Measurements from ENCODE around the gene PKMYT1.

Gene PKMYT1

GRCh38 chr16:3017794-3018506 lies 37.7 kb upstream of the PKMYT1 start, which contains the start of gene CLDN6:
TSS of gene CLDN6 (minus strand) at chr16:3018183. CDS start at chr16:3016021, 2,162 bp downstream.
- peak; percentile 23 for DNase-seq

- no peak for DNase-seq
Observed at GRCh38 chr16:3017344-3017743, 37.1 kb upstream of the PKMYT1 start.

- no peak for DNase-seq
Observed at GRCh38 chr16:3015865-3016521, 35.7 kb upstream of the PKMYT1 start.

- DNase-seq = no peak
Observed at GRCh38 chr16:3014971-3015370, 34.7 kb upstream of the PKMYT1 start.

- no peak for DNase-seq
Observed at GRCh38 chr16:3013998-3014690, 33.9 kb upstream of the PKMYT1 start.

DNA sequence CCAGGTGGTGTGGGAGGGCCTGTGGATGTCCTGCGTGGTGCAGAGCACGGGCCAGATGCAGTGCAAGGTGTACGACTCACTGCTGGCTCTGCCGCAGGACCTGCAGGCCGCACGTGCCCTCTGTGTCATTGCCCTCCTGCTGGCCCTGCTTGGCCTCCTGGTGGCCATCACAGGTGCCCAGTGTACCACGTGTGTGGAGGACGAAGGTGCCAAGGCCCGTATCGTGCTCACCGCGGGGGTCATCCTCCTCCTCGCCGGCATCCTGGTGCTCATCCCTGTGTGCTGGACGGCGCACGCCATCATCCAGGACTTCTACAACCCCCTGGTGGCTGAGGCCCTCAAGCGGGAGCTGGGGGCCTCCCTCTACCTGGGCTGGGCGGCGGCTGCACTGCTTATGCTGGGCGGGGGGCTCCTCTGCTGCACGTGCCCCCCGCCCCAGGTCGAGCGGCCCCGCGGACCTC lies 33.3 kb upstream of the PKMYT1 start:
- DNase-seq = no peak

DNA sequence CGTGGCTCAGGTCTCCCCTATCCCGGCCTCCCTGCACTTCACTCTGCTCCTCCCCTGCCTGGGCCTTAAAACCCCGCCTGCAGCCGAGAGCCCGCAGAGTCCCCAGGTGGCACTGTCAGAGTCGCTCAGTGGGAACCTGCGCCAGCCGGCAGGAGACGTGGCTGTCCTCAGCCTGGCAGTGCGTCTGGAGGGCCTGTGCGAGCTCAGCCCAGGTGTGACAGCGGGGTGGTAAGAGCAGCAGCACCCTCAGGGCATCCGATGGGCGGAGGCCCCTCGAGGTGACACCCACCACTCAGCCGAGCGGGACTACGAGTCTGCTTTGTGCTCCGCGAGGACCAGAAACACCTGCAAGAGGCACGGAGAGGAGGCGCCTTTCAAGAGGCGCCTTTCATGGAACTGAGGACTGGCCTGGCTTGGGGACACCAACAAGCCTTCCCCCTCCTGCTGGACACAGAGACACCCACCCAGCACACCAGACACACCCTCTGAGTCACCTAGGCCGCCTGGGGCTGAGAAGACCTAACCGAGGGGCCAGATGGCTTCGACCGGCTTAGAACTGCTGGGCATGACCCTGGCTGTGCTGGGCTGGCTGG lies 32.7 kb upstream of the PKMYT1 start, which contains the start of gene CLDN9:
Gene CLDN9, plus strand, starts transcription at position 96 of the 593 bp plus-strand sequence. Its CDS starts 440 bp downstream, at position 536.
- DNase-seq = peak; percentile 31

GRCh38 chr16:3012246-3012645 lies 32.0 kb upstream of the PKMYT1 start:
- no peak for DNase-seq

DNA sequence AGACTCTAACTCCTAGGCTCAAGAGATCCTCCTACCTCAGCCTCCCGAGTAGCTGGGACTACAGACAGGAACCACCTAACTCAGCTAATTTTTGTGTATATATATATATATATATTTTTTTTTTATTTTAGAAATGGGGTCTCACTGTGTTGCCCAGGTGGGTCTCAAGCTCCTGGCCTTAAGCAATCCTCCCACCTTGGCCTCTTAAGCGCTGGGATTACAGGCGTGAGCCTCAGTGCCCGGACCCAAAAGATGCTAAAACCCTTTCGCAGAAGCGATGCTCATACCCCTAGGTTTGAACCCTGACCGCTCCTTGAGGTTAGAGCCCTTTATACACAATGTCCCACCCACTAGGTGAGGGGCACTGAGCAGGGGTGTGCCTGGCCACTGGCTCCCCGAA lies 30.3 kb upstream of the PKMYT1 start:
- DNase-seq = no peak

GRCh38 chr16:3009568-3010390 lies 29.5 kb upstream of the PKMYT1 start:
- DNase-seq = no peak

DNA sequence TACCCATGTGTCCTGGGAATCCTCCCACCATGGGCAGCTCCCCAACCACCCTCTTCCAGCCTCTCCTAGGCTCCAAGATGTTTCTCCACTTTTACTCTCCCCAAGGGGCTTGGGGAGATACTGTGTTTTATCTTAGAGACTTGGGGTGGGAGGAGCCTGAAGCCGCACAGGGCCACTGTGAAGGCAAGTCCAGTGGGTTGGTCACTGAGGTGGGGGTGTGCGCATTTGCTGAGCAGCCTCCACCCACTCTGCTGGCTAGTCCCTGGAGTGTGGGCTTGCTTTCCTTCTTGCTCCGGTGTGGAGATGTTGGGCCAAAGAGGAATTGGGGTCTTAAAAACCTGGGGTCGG lies 28.4 kb upstream of the PKMYT1 start:
- DNase-seq = no peak

- DNase-seq = no peak
Observed at GRCh38 chr16:3007957-3008689, 27.9 kb upstream of the PKMYT1 start.

- DNase-seq = no peak
Observed at GRCh38 chr16:3007059-3007956, 27.1 kb upstream of the PKMYT1 start.

DNA sequence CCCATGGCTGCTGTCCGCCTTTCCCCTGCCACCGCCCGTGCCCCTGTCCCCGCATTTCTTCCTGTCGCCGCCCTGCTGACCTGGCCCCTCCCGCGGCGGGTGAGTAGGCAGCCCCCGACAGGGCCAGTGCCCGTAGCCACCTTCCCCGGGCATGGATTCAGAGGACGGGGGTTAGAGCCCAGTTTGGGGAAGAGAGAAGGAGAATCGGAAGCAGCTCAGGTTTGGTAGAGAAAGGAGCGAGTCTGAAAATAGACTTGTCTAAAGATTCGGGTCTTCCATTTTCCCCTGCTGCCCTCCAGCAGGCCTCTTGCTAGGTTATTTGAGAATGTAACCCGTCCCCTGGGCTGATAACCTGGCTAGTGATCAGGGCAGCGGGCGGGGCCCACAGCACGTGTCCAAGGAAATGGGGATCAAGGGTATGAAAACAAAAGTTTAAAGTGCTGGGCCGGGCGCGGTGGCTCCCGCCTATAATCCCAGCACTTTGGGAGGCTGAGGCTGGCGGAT lies 24.6 kb upstream of the PKMYT1 start:
- no peak for DNase-seq

GRCh38 chr16:3004319-3004718 lies 24.1 kb upstream of the PKMYT1 start:
- no peak for DNase-seq

- DNase-seq = peak; percentile 97
Observed at GRCh38 chr16:3003582-3004270, 23.5 kb upstream of the PKMYT1 start.

DNA sequence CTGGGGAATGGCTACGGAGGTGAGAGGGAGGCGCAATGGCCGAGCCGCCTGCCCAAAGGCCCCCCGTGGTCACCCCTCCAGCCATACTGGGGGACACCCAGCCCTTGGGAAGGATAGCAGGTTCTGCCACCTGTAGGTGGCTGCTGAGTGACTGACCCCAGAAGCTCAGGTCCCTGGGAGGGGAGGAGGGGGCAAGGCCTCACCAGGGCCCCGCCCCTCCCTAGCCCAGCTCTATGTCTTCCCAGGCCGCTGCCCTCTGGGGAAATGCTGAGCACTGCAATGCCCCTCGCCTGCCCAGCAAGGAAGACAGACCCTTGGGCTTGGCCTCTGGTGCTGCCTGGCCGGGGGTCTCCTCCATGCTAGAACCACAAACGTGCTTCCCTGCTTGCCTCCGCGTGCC lies 21.1 kb upstream of the PKMYT1 start:
- DNase-seq = no peak

GRCh38 chr16:3000540-3000939 lies 20.3 kb upstream of the PKMYT1 start:
- DNase-seq = no peak

GRCh38 chr16:2999929-3000328 lies 19.7 kb upstream of the PKMYT1 start:
- DNase-seq = no peak

DNA sequence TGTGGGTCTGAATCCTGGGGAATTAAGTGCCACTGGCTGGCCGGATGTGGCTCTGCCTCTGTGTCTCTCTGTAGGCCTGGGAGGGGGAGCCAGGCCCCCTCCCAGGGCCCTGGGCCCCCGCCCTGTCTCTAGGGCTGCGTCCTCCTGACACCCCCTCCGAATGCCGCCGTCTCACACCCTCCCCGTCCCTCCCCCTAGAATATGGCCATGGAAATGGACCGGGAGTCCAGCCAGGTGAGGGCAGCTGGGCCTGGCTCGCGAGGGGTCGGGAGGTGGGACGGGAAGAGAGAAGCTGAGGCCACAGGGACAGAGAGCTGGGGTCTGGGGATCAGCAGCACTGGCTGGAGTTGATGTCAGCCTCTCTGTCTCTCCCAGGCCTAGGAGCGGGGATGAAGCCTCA lies 16.1 kb upstream of the PKMYT1 start:
- no peak for DNase-seq
